Germinal center (tissue), 1 donor: Measurements from ENCODE around the gene SLC13A3.
"Not testable (repeated sequence)": the region's sequence is repeated elsewhere in the genome, so short reads cannot be mapped to it uniquely, and the experiment has no call there.

Experiments
- DNase-seq: peaks from one replicate; pipeline ENCODE4 v3.0.0; 2012; ENCODE audit warnings: mixed read lengths, low spot score

SLC13A3 gene

DNA sequence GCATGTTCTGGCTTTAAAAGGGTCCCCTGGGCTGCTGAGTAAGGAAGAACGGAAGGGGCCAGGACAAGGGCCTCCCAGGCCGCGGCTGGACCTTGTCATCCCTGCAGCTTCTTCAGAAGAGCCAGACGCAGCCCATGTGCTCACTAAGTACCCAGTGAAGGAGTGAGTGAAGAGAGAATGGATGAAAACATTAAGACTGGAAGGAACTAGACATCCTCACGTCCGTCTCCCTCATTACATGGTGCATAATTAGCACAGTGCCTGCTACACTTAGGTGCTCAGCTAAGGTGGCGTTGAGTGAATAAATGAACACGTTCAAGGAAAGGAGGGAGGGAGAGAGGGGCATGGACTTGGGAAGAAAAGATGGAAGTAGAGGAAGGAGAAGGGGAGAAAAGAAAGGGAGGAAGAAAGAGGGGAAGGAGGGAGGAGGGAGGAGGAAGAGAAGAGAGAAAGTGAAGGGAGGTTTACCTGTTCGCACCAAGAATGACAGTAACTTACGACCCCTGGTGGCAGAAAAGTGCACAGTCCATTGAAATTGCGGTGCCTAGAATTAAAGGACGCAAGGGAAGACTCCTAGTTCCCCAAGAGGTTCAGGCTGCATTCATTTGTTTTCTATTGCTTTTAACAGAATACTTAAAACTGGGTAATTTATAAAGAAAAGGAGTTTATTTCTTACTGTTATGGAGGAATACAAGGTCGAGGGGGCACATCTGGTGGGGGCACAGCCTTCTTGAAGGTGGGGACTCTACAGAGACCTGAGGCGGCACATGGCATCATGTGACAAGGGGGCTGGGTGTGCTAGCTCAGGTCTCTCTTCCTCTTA is 30.0 kb upstream of the SLC13A3 start:
- DNase-seq: peak; percentile 75

DNA sequence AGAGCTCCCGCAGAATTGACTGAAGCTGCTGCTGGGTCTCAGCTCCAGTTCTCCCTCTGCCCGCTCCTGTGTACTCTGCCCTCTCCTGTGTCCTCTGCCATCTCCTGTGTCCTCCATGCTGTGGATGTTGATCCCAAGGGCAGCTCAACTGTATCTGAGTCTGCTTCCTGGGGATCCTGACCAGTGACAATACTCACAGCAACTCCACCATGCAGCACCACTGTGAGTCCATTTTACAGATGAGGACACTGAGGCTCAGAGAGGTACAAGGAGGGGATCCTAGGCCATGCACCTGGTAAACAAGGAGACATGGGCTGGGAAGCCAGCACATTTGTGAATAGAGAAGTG is 29.4 kb upstream of the SLC13A3 start:
- DNase-seq: no peak

DNA sequence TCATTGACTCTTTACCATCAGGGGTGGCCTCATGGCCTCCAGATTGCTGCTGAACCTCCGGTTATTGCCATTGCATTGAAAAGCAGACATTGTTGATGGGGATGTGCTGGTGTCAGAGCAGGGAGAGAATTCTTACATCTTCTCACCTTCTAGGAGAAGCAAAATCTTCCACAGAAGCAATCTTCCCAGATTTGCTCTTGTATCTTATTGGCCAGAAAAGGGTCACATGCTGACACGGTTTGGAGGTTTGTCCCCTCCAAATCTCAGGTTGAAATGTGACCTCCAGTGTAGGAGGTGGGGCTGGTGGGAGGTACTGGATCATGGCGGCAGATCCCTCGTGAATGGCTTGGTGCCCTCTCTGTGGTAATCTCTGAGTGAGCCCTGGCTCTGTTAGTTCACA is 27.3 kb upstream of the SLC13A3 start:
- DNase-seq: no peak

DNA sequence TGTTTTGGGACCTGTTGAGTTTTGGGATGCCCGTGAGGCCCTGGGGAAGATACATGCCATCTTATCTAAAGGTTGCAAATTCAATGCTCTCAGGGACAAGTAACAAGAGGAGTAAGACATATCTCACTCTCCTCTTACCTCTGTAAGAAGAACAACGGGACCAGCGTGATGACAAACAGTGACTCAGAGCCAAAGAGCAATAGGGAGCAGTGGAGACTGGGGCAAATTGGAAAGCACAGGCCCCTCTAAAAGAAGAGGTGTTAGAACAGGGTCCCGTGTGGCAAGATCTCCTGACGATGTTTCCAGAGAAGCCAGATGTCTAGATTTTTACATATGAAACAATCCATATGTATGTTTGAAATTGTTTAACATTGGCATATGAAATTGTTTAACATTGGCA is 26.3 kb upstream of the SLC13A3 start:
- DNase-seq: no peak

DNA sequence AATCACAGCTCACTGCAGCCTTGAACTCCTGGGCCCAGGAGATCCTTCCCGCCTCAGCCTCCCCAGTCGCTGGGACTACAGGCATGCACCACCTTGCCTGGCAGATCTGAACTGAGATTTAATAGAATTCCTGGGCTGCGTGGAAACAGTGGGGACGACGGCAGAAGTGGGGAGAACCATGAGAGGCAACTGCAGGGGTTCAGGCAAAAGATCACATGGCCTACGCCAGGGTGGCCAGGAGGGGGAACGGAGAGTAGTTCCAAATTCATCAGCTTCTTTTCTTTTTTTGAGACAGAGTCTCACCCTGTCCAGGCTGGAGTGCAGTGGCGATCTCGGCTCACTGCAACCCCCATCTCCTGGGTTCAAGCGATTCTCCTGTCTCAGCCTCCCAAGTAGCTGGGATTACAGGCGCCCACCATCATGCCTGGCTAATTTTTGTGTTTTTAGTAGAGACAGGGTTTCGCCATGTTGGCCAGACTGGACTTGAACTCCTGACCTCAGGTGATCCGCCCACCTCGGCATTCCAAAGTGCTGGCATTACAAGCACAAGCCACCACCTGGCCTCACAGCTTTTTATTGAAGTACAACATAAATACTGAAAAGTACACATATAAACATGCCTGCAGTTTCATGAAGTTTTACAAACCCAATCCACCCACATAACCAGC is 25.5 kb upstream of the SLC13A3 start:
- DNase-seq: not testable (repeated sequence)

DNA sequence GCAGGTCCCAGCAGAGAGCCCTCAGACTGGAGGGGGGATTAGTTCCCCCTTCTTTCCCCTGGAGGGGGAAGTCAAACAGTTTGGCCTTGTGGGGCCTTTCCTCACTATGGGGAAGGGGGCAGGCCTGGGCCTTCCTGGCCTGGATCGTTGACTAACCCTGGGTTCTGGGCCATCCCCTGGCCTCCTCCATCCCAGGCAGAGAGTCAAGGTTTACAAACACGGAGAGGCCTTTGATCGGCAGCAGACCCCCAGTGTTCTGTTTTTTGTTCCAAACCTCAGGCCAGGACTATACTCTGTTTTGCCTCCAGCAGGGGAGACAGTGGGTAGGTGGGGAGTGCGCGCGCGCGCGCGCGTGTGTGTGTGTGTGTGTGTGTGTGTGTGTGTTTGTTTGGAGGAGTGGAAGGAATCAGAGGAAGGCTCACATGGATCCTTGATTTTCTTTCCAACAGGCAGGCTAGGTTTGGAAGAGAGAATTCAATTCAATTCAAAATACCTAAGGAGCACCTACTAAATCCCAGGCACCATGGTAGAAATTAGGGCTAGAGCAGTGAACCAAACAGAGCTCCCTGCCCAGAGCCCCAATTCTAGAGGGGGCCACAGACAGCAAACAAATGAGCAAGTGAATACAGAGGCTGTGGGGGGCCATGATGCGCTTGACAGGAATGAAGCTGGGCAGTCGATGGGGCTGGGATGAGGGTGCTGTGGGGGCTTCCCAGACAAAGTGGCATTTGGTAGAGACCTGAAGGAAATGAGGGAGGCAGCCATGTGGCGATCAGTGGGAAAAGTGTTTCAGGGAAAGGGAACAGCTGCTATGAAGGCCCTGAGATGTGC is 23.2 kb upstream of the SLC13A3 start:
- no peak for DNase-seq

DNA sequence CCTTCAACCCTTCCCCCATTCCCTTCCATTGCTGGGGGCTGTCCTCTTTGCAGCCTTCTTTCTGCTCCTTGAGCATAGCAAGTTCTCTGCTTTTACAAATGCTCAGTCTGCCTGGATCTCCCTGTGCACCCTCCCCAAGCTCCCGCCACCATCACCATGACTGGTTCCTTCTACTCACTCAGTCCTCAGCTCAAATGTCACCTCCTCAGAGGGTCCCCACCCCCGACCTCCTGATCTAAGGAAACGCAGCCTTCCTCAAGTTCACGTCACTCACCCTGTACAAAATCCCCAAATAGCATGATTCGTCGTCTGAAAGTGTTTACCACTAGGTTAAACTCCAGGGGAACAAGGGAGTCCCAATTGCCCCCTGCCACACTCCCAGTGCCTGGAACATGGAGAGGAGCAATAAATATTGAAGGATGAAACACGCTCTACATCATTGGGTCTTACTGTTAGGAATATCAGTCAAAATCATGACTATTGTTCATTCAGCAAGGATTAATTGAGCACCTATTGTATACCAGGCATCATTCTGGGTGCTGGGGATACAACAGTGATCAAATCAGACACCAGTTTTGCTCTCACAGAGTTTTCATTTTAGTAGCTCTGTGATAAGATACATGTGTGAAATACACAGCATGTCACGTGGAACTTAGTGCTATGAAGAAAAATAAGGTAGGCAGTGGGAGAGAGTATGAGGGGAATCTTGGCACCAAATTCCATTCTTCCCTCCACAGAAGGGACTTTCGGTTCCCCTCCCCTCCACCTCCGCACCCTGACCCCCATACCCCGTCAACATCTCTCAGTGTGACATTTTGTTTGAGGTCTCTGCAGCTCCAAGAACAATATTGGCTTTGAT is 22.4 kb upstream of the SLC13A3 start:
- no peak for DNase-seq

DNA sequence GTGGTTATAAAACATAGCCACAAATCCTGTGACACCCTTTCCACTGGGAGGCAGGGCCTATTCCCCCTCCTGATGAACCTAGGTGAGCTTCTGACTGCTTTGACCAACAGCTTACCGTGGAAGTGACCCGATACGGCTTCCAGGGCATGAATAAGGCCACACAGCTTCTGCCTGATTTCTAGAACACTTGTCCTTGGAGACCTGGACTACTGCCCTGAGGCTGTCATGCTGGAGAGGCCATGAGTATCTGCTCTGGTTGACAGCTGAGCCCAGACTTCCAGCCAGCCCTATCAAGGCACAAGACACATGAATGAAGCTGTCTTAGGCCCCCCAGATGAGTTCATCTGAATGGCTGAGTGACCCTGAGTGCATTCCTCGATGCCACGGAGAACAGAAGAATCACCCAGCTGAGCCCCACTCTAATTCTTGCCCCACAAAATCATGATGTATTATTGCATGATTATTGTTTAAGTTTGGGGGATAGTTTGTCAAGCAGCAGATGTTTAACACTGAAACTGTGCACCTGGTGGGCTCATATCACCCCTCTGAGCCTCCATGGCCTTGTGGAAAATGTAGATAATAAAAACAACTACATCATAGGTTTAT is 21.4 kb upstream of the SLC13A3 start:
- no peak for DNase-seq

DNA sequence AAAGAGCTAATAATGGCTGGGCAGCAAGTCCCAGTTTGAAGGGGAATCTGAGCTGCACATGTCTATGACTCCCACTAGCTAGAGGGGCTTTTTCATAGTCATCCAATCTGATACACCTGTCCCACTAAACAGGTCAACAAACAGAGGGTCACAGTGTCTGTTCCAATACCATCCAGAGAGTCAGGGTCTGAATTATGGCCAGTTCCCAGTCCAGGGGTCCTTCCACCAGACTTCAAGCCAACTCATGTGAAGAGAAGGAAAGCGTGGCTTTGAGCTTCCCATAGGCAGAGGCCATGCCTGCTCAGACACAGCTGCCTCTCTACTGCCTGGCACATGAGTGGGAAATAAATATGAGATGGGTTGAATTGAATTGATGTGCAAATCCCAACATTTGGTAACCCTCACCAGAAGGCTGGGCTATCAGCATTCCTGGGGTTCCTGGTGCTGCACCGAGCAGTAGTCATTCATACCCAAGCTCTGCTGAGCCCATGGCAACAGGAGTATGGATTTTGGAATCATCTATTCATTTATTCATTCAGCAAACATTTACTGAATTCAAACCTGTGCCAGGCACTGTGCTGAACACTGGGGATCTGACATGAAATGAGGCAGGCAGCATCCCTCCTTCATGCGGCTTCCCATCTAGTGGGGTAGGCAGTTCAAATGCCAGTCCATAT is 20.7 kb upstream of the SLC13A3 start:
- DNase-seq: no peak

DNA sequence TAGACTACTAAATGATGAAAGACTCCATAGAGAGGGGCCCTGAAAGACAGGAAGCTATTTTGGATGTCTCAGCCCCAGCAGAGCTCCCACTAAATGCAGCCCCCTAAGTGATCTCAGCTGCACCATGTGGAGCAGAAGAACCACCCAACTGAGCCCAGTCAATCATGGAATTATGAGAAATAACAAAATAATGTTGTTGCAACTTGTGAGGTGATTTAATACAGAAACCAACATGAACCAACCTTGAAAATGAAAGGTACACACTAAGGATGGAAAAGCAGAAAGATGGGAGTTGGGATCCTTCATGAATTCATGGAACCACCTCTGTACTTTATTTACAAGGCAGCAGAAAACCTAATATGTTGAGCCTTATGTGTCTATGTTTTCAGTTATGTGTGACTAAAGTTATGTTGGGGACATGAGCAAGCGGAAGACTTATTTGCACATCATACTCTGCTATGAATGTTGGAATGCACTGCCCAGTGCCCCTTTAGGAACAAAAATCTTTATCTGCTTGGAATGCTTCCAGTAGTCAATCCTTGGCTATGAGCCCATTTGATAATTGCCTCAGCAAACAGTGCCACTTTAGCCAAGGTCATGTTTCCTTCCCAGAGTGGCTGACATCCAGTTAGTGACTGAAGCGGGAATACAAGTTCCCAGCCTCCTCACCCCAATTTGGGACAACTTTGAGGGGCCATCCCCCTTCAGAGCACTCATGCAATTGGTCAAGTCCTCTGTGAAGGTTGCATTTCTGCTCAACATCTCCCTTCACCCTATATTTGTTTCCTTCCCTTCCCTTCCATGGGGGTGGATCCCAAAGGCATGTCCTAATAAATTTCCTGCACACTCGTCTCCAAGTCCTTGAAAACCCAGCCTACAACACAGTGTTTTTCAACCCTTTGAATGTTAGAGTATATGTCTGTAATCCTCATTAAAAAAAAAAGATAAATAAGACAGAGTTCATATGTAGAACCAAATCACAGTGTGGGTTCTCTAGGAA is 19.6 kb upstream of the SLC13A3 start:
- DNase-seq: no peak

DNA sequence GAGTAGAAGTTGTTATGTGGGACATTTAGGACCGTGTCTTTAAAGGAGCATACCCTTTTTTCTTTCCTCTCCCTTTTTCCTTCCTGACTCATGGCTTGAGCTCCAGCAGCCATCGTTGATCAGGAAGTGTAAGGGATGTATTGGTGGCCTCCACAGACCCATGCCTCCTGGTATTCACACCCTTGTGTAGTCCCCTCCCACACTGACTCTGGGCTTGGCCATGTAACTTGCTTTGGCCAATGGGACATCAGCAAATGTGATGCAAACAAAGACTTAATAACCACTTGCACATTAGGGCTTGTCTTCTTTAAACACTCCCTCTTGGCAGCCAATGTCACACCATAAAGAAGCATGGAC is 18.9 kb upstream of the SLC13A3 start:
- no peak for DNase-seq

DNA sequence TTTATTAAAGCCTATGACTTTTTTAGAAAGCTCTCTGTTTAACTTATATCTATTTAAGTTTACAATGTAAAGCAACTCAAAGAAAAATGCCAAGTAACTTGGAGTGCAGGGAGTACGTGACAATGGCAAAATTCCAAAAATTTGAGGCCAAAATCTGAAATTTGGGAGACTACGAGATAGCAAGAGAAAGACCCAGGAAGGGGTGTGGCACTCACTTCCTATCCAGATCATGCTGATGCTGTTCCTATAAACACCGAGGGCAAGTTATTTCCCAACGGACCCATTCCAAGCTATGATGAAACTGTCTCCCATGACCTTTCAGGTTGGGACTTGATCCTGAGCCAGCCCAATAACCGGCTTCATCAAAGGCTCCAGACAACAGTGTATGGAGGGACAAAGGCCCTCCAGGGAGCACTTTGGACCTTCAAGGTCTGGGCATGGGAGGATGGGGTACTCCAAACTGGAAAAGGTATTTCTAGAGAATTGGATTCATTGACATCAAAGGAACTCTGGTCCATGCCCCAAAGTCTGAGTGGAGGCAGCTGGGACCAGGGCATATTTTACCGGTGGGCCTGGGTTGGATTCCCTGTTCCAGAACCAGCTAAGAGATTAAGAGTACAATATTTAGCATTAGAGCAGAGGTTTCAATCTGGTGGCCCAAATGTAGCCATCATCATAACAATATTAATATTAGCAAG is 15.7 kb upstream of the SLC13A3 start:
- DNase-seq: no peak

DNA sequence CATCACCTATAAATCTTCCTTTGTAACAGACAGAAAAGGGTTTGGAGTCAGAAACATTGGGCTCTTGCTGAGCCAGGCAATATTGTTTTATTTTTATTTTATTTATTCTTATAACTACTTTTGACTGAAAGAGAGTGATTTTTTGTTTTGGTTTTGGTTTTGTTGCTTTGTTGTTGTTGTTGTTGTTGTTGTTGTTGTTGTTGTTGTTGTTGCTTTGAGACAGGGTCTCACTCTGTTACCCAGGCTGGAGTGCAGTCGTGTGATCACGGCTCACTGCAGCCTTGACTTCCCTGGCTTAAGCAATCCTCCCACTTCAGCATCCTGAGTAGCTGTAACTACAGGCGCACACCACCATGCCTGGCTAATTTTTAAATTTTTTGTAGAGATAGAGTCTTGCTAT is 15.0 kb upstream of the SLC13A3 start:
- DNase-seq: no peak

DNA sequence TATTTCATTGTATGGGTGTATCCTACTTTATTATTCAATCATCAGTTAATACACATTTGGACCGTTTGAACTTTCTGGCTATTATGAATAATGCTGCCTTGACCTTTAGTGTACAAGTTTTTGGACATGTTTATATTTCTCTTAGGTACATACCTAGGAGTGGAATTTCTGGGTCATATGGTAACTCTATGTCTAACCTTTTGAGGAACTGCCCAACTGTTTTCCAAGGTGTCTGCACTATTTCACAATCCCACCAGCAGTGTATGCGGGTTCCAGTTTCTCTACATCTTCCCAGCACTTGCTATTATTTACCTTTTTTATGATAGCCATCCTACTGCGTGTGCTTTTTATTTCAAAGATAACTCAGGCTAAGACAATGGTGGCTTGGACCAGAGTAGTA is 14.3 kb upstream of the SLC13A3 start:
- DNase-seq: no peak

DNA sequence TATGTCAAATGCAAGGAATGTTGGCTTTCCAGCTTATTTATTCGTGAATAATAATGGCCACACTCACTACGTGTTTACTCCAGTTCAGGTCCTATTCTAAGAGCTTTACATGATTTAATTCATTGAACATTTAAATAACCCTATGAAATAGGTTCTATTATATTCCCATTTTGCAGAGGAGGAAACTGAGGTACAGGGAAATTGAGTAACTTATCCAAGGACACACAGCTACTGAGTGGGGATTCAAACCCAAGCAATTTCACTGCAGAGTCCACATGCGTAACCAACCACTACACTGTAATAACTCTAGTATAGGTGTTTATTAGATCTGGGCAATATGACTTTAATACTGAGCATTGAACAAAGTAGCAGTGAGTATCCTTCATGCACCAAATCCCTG is 12.3 kb upstream of the SLC13A3 start:
- no peak for DNase-seq

DNA sequence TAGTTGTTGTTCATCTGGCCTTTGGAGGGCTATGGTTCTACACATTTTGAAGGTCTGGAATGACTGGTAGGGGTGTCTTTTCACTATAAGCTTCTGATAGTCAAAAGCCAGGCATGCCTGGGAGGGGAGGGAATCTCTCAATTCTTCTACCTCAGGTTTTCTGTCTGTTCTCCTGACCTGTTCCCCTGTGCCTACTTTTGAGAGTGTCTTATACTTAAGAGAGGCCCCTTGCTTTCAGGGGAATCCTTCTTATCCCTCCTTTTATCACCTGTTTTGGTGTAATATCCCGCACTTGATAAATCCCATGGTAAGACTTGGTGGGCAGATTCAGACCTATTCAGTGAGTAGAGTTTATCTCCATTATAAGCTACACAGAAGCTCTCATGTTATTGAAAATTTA is 10.4 kb upstream of the SLC13A3 start:
- no peak for DNase-seq

DNA sequence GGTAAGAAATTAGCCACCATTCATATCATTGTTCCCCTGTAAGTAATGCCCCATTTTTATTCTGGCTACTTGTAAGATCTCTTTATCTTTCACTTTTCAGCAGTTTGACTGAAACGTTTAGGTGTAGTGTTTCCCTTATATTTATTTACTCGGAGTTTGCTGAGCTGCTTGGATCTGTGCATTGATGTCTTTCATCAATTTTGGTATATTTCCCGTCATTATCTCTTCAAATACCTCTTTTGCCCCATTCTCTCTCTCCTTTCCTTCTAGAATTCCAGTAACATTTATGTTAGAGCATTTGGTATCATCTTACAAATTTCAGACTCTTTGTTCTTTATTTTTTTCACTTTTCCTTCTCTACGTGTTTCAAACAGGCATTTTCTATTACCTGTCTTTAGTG is 9.2 kb upstream of the SLC13A3 start:
- no peak for DNase-seq

DNA sequence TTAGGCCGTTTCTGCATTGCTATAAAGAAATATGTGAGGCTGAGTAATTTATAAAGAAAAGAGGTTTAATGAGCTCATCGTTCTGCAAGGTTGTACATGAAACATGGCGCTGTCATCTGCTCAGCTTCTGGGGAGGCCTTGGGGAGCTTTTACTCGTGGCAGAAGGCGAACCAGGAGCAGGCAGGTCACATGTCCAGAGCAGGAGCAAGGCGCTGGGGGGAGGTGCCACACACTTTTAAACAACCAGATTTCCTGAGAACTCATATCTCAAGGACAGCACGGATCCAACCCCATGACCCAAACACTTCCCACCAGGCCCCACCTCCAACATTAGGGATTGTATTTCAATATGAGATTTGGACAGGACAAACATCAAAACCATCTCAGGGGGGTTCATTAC is 6.4 kb upstream of the SLC13A3 start:
- no peak for DNase-seq

DNA sequence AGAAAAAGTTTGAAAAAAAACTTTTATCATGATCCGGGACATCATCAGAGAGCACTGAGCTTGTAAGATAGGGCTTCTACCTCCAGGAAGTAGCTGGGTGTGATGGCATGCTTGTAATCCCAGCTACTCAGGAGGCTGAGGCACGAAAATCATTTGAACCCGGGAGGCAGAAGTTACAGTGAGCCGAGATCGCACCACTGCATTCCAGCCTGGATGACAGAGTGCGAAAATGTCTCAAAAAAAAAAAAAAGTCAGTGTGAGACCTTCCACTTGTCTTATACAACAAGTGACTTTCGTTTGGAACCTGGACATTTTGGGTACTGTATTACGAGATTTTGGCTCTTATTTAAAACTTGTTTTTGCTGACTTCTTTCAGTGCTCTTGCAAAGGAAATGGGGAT is 5.9 kb upstream of the SLC13A3 start:
- DNase-seq: no peak
